BJ (cell line): ENCODE data around the gene PRKCA. TPM values are rescaled to one million over a fixed set of nuclear protein-coding genes. Genes with fewer than 3 reads are reported as not detected.
A peak's percentile ranks its signal among the peaks of the same experiment; 100 is the strongest.
"Not testable (repeated sequence)": the region's sequence is repeated elsewhere in the genome, so short reads cannot be mapped to it uniquely, and the experiment has no call there.

ENCODE experiments used
- CTCF ChIA-PET: fragments of 350-600 bp; formaldehyde crosslinking; extraction: SDS; loops from one replicate; lab custom pipeline; 2021; ENCODE audit warnings: antibody characterized with exemption, inconsistent platforms; lab: Yijun Ruan, JAX
- POLR2A ChIA-PET: fragments of 300-600 bp; sonication (Branson Sonifier 250); formaldehyde crosslinking; extraction: SDS; loops from one replicate; lab custom pipeline; 2021; ENCODE audit warnings: antibody characterized with exemption; lab: Charles Lee
- DNase-seq: peaks from one replicate; pipeline ENCODE4 v3.0.0-alpha.2; 2011; ENCODE audit warnings: low read depth
- H3K27me3 ChIP-seq: 2 replicates; pipeline ENCODE4 v1.6.0; 2011; ENCODE audit warnings: low read length; ENCODE audit not compliant: control insufficient read depth, insufficient read depth
- H3K36me3 ChIP-seq: 2 replicates; pipeline ENCODE4 v1.5.1; 2011; ENCODE audit warnings: low read length; ENCODE audit not compliant: control insufficient read depth, insufficient read depth
- H3K4me3 ChIP-seq: 2 replicates; pipeline ENCODE4 v1.5.1; 2011; ENCODE audit warnings: low read depth, mild to moderate bottlenecking, control low read depth, low read length
- polyA plus RNA-seq: library from polyadenylated mRNA; depleted of rRNA; stranded (reverse); fragments of >200 nt; gene quantifications from 2 replicates; pipeline ENCODE4 v1.2.3, GENCODE V29; 2011
- TF ChIP-seq, protein P1 (sequence below): IDR thresholded peaks from 2 replicates; pipeline ENCODE4 v1.5.1; 2011; ENCODE audit warnings: low read depth, mild to moderate bottlenecking, control low read depth, inconsistent platforms, low read length, moderate library complexity; ENCODE audit not compliant: insufficient read depth

The PRKCA gene
- polyA plus RNA-seq, 1 experiment: 38.7 TPM

DNA sequence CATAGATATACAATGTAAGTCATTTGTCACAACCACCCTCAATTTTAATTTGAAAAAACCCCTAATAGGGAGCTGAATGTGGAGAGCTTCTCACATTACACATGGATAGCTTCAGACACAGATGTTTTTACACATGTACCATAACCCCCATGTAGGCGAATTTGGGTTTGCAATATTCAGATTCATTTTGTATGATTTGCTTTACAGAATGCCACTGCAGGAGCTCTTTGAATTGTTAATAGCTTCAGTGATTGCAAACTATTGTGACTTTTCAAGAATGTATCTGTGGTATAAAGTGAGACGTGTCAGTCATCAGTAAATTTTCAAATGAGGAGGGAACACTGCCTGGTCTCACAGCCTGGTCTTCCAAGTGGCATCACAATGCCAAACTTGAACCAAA lies 419.9 kb downstream of the PRKCA start:
- ChIA-PET POLR2A (no interaction called here), CTCF (interaction anchor here (0.6 kb wide), 1 partner anchor 641 kb away, joined by 4 read pairs; no protein-coding TSS in a partner anchor)
- TF ChIP-seq, protein P1, sequence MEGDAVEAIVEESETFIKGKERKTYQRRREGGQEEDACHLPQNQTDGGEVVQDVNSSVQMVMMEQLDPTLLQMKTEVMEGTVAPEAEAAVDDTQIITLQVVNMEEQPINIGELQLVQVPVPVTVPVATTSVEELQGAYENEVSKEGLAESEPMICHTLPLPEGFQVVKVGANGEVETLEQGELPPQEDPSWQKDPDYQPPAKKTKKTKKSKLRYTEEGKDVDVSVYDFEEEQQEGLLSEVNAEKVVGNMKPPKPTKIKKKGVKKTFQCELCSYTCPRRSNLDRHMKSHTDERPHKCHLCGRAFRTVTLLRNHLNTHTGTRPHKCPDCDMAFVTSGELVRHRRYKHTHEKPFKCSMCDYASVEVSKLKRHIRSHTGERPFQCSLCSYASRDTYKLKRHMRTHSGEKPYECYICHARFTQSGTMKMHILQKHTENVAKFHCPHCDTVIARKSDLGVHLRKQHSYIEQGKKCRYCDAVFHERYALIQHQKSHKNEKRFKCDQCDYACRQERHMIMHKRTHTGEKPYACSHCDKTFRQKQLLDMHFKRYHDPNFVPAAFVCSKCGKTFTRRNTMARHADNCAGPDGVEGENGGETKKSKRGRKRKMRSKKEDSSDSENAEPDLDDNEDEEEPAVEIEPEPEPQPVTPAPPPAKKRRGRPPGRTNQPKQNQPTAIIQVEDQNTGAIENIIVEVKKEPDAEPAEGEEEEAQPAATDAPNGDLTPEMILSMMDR: no peak
- no peaks in the 10 kb centered on the region; the same call in 1 of the 2 replicates for H3K36me3 ChIP-seq
- DNase-seq: no peak
- H3K4me3 ChIP-seq: no peak overlapping the region
- H3K27me3 ChIP-seq: no peaks in the 10 kb centered on the region

DNA sequence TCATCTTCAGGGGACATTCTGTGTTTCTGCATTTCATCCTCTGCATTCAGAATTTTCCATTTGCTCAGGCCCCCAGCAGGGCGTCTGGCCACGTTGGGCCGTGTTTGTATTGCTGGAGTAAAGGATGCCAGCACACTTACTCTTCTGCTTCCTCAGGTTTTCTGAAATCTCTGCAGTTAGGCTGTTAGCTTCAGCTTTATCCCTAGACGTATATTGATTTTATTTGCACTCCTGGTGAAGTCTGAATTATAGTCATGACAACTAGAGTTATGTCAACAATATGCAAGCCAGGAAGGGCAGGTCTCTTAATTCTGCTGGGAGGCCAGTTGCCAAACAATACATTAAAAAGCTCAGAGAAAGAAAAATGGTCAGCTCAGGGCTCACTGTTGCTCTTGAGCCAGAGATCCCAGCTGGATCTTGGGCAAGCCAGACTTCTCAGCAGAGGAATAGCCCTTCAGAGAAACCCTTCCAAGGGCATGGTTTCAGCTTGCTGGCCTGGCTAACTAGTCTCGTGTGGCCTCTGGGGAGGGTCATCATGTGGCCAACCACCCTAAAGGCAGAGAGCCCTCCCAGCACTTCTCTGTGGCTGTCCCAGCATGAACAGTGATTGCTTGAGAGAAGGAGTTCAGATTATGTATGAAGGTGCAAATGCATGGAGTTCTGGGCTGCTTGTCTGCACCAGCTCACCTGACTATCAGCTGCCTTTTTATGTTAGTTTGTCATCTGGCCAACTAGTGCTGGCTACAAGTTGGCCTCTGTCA lies 422.3 kb downstream of the PRKCA start:
- CTCF ChIA-PET: interaction anchor here (0.7 to 3.5 kb wide), 4 partner anchors 8 to 178 kb away, joined by 3 to 17 read pairs (median 4); no protein-coding TSS in a partner anchor
- DNase-seq: peak; percentile 5
- POLR2A ChIA-PET: no interaction called here

DNA sequence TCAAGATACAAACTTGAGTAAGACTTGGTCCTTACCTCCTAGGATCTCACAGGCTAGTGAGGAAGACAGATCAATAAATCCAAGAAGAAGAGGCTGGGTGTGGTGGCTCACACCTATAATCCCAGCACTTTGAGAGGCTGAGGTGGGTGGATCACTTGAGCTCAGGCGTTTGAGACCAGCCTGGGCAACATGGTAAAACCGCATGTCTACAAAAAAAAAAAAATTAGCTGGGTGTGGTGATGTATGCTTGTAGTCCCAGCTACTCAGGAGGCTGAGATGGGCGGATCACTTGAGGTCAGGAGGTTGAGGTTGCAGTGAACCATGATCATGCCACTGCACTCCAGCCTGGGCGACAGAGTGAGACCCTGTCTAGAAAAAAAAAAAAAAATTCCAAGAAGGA lies 423.0 kb downstream of the PRKCA start:
- H3K27me3 ChIP-seq, POLR2A ChIA-PET, H3K4me3 ChIP-seq, H3K36me3 ChIP-seq, DNase-seq: not testable (repeated sequence)
- CTCF ChIA-PET: interaction anchor here (0.7 to 3.5 kb wide), 3 partner anchors 11 to 158 kb away, joined by 3 to 17 read pairs (median 4); no protein-coding TSS in a partner anchor

More for the DNA sequence above, 422.3 kb downstream of the PRKCA start:
- H3K4me3 ChIP-seq: no peak overlapping the region
- no peaks in the 10 kb centered on the region; the same call in none of the 2 replicates for H3K36me3 ChIP-seq
- H3K27me3 ChIP-seq: no peaks in the 10 kb centered on the region
- TF ChIP-seq, protein P1: no peak

DNA sequence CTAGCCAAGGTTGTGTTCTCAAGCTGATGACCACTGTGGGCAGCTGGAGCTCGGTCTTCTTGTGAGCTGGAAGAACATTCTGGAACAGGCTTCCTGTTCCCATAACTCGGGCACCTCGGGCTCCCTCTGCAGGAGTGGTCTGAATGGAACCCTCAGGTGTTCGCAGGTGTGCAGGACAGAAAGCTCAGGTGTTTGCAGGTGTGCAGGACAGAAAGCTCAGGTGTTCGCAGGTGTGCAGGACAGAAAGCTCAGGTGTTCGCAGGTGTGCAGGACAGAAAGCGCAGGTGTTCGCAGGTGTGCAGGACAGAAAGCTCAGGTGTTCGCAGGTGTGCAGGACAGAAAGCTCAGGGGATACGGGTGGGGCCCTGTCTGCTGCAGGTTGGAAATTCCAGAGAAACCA lies 423.5 kb downstream of the PRKCA start:
- ChIA-PET CTCF (interaction anchor here (0.7 to 3.5 kb wide), 4 partner anchors 12 to 179 kb away, joined by 3 to 17 read pairs (median 4); no protein-coding TSS in a partner anchor), POLR2A (no interaction called here)
- no peak for DNase-seq

DNA sequence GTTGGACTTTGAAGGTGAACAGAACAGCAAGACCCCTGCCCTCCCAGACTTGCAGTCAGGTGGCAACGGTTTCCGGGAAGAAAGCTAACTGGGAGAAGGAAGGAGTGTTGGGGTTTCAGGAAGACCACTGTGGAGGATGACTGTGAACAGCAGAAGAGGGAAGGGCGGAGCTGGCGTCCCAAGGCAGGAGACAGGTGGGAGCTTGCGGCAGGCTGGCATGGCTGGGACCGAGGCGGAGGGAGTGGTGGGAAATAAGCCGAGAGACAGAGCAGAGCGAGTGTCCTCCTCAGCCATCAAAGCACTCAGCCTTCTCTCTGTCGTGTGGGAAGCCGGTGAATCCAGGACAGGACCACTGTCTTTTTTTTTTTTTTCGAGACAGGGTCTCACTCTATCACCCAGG lies 424.0 kb downstream of the PRKCA start:
- H3K36me3 ChIP-seq: no peaks in the 10 kb centered on the region; the same call in none of the 2 replicates
- H3K27me3 ChIP-seq: no peaks in the 10 kb centered on the region
- no peak for DNase-seq
- no peak overlapping the region for H3K4me3 ChIP-seq
- ChIA-PET CTCF (interaction anchor here (0.7 to 3.5 kb wide), 5 partner anchors 9 to 178 kb away, joined by 3 to 17 read pairs (median 4); no protein-coding TSS in a partner anchor), POLR2A (no interaction called here)
- TF ChIP-seq, protein P1: no peak

More for the DNA sequence above, 423.5 kb downstream of the PRKCA start:
- Histone ChIP-seq H3K36me3 (no peaks in the 10 kb centered on the region; the same call in none of the 2 replicates), H3K27me3 (no peaks in the 10 kb centered on the region), H3K4me3 (no peak overlapping the region)
- TF ChIP-seq, protein P1: no peak
